Spleen (tissue), 7 donors: ENCODE results near the gene SDK1.

ENCODE experiments used
- CTCF ChIP-seq, 11 experiments: fragments of 200-600 bp in 7 of 11; fragments of 450-650 bp in 4 of 11; sonication (generic) in 4 of 11; IDR thresholded peaks in 8 of 11; conservative IDR thresholded peaks in 3 of 11; 1 replicate in 7 of 11; 2 replicates in 4 of 11; pipeline versions ENCODE4 v1.4.0 to v1.8.0; 2016 to 2021; ENCODE audit warnings: antibody characterized with exemption in 11 of 11, inconsistent platforms in 4 of 11, mild to moderate bottlenecking in 1 of 11
- POLR2A ChIP-seq, 3 donors: fragments of 450-650 bp; IDR thresholded peaks; one replicate each; pipeline ENCODE4 v1.5.1; 2017; ENCODE audit warnings: antibody characterized with exemption in 3 of 3, mild to moderate bottlenecking in 1 of 3
- donor health status: DM: no; HTN: no; CAD: no; lungs with moderate emphysema.
- donor health status: DM: no; HTN: no; CAD: no.
- donor health status: DM: no; HTN: no; CAD: no.

GRCh38 chr7:3806516-3806915 lies 505.5 kb downstream of the SDK1 start:
- no peak for TF ChIP-seq CTCF (IDR thresholded peaks at IDR 0.05 in 8 of 11, conservative IDR thresholded peaks at IDR 0.05 in 3 of 11)
- no peak for TF ChIP-seq POLR2A (IDR thresholded peaks at IDR 0.05)
